ENCODE results near the gene THRSP.
"Not testable (repeated sequence)": the region's sequence is repeated elsewhere in the genome, so short reads cannot be mapped to it uniquely, and the experiment has no call there.

The THRSP gene, protein sequence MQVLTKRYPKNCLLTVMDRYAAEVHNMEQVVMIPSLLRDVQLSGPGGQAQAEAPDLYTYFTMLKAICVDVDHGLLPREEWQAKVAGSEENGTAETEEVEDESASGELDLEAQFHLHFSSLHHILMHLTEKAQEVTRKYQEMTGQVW

DNA sequence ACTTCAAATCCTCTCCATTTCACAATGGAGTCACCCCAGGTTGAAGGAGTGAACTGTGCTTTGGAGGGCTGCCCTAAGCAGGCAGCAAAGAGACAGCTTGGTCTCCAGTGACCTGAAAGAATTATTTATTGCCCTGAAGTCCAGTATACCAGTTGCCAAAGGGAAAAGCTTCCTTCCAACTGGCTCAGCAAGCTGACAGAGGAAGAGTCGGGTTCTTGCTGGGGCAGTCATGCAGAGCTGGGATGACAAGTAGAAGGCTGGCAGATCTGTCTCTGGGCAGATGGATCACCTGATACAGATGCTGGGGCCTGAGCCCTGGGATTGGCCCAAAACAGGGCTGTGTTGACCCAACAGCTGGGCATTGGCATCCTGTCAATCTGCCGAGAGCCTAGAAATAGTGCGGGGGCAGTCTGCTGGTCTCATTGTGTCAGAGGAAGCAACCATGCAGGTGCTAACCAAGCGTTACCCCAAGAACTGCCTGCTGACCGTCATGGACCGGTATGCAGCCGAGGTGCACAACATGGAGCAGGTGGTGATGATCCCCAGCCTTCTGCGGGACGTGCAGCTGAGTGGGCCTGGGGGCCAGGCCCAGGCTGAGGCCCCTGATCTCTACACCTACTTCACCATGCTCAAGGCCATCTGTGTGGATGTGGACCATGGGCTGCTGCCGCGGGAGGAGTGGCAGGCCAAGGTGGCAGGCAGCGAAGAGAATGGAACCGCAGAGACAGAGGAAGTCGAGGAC is at the start of gene THRSP:
Gene THRSP (plus strand): TSS at position 422 of the 742 bp plus-strand sequence. CDS start 21 bp downstream, at position 443.
- ChIA-PET CTCF (interaction anchor here (0.7 to 1.4 kb wide), 3 partner anchors 10 to 18 kb away, joined by 3 to 8 read pairs (median 3); no protein-coding TSS in a partner anchor), POLR2A (no interaction called here)
- TF ChIP-seq, protein P1, sequence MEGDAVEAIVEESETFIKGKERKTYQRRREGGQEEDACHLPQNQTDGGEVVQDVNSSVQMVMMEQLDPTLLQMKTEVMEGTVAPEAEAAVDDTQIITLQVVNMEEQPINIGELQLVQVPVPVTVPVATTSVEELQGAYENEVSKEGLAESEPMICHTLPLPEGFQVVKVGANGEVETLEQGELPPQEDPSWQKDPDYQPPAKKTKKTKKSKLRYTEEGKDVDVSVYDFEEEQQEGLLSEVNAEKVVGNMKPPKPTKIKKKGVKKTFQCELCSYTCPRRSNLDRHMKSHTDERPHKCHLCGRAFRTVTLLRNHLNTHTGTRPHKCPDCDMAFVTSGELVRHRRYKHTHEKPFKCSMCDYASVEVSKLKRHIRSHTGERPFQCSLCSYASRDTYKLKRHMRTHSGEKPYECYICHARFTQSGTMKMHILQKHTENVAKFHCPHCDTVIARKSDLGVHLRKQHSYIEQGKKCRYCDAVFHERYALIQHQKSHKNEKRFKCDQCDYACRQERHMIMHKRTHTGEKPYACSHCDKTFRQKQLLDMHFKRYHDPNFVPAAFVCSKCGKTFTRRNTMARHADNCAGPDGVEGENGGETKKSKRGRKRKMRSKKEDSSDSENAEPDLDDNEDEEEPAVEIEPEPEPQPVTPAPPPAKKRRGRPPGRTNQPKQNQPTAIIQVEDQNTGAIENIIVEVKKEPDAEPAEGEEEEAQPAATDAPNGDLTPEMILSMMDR (IDR thresholded peaks at IDR 0.05; ENCODE audit: insufficient read depth, low read length, missing control alignments) = no peak
- no peak within 1 kb of the TSS for H3K4me3 ChIP-seq (ENCODE audit: low read depth, low read length)
- no peak for DNase-seq (ENCODE audit: low read depth, low spot score)

DNA sequence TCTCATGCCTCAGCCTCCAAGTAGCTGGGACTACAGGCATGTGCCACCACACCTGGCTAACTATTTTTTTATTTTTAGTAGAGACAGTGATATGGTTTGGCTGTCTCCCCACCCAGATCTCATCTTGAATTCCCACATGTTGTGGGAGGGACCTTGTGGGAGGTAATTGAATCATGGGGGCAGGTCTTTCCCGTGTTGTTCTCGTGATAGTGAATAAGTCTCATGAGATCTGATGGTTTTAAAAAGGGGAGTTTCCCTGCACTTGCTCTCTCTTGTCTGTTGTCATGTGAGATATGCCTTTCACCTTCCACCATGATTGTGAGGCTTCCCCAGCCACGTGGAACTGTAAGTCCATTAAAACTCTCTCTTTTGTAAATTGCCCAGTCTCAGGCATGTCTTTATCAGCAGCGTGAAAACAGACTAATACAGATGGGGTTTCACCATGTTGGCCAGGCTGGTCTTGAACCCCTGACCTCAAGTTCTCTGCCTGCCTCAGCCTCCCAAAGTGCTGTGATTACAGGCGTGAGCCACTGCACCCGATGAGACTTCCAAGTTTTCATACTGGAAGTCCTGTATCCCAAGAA is 48.6 kb upstream of the THRSP start:
- POLR2A ChIA-PET; CTCF ChIA-PET; H3K4me3 ChIP-seq (ENCODE audit: low read depth, low read length); DNase-seq (ENCODE audit: low read depth, low spot score): not testable (repeated sequence)

DNA sequence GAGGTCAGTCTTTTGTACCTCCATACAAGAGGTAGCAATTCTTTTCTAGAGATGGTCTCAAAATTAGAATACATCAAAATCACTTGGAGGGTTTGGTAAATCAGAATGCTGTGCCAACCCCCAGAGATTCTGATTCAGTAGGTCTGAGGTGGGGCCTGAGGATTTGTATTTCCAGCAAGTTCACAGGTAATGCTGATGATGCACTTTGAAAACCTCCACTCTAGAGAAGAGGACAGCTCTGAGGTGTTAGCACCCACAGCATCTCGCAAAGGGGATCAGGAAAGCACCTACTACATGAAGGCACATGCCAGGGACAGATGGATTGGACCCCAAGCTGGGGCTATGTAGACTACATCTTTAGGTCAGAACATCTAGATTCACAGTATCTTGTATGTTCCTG is 47.8 kb upstream of the THRSP start:
- CTCF ChIA-PET = no interaction called here
- no peak overlapping the region for H3K4me3 ChIP-seq (ENCODE audit: low read depth, low read length)

DNA sequence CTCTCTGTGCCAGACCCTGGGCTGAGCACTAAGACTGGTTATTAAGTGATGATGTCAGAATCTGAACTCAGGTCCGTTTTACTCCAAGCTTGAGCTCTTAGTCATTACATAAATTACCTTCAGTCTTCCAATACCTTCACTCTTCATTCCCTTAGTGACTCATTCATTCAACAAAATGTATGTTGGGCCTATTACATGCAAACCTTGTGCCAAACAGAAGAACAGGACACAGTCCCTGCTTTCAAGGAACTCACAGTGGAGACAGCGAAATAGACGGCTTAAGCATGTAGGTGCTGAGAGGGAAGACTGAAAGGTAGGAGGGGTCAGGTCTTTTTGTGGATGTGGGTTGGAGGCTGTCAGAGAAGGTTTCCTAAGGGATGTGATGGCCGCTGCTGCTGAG is 43.9 kb upstream of the THRSP start:
- no peak overlapping the region for H3K4me3 ChIP-seq (ENCODE audit: low read depth, low read length)
- POLR2A ChIA-PET = no interaction called here
- no peak for DNase-seq (ENCODE audit: low read depth, low spot score)
- TF ChIP-seq, protein P1 (IDR thresholded peaks at IDR 0.05; ENCODE audit: insufficient read depth, low read length, missing control alignments) = no peak
- CTCF ChIA-PET = interaction anchor here (1.5 kb wide), 1 partner anchor 21 kb away, joined by 9 read pairs; no protein-coding TSS in a partner anchor

More for the DNA sequence above, 47.8 kb upstream of the THRSP start:
- TF ChIP-seq, protein P1 (IDR thresholded peaks at IDR 0.05; ENCODE audit: insufficient read depth, low read length, missing control alignments) = no peak
- DNase-seq (ENCODE audit: low read depth, low spot score) = no peak
- POLR2A ChIA-PET = no interaction called here

DNA sequence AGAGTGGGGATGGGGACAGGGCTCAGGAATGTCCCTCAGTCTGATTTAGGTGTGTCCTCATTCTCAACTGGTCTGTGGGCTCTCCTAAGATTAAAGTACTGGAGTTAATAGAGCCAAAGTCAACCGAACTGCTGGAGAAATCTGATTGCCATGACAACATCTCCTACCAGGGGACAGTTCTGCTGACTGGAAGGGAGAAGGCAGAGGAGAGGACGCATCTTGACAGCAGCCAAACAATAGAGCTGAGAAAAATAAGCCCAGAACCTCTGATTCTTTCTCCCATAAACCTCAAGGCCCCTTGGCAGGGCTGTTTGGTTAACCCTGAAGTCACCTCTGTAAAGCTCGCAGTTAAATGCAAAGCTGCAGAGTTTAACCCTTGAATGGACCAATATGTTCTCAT is 43.4 kb upstream of the THRSP start:
- POLR2A ChIA-PET = no interaction called here
- DNase-seq (ENCODE audit: low read depth, low spot score) = no peak
- H3K4me3 ChIP-seq (ENCODE audit: low read depth, low read length) = no peak overlapping the region
- TF ChIP-seq, protein P1 (IDR thresholded peaks at IDR 0.05; ENCODE audit: insufficient read depth, low read length, missing control alignments) = no peak
- CTCF ChIA-PET = interaction anchor here (0.9 to 2.2 kb wide), 4 partner anchors 11 to 26 kb away, joined by 4 to 13 read pairs (median 6); no protein-coding TSS in a partner anchor

DNA sequence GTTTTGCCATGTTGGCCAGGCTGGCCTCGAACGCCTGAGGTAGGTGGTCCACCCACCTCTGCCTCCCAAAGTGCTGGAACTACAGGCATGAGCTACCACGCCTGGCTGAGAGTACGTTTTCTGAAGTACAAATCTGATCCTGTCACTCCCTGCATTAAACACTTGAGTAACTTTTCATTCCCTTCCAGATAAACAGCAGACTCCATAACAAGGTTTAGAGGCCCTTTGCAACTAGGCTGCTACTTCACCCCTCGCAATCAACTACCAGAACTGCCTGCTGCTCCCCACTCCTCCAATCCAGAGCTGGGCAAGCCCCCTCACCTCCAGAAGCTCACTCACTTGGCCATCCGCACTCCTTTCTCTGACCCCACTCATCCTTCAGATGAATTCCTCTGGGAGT is 42.0 kb upstream of the THRSP start:
- TF ChIP-seq, protein P1 (IDR thresholded peaks at IDR 0.05; ENCODE audit: insufficient read depth, low read length, missing control alignments) = no peak
- DNase-seq (ENCODE audit: low read depth, low spot score) = no peak
- no peak overlapping the region for H3K4me3 ChIP-seq (ENCODE audit: low read depth, low read length)
- POLR2A ChIA-PET = no interaction called here
- CTCF ChIA-PET = interaction anchor here (1.1 to 2.2 kb wide), 4 partner anchors 10 to 27 kb away, joined by 4 to 13 read pairs (median 6); no protein-coding TSS in a partner anchor
